Measurements from ENCODE around the gene PIK3R2. TPM values are rescaled to one million over a fixed set of nuclear protein-coding genes. Genes with fewer than 3 reads are reported as not detected.

PIK3R2 gene
- total RNA-seq, 1 donor from 2014 or later = 94.7 TPM

DNA sequence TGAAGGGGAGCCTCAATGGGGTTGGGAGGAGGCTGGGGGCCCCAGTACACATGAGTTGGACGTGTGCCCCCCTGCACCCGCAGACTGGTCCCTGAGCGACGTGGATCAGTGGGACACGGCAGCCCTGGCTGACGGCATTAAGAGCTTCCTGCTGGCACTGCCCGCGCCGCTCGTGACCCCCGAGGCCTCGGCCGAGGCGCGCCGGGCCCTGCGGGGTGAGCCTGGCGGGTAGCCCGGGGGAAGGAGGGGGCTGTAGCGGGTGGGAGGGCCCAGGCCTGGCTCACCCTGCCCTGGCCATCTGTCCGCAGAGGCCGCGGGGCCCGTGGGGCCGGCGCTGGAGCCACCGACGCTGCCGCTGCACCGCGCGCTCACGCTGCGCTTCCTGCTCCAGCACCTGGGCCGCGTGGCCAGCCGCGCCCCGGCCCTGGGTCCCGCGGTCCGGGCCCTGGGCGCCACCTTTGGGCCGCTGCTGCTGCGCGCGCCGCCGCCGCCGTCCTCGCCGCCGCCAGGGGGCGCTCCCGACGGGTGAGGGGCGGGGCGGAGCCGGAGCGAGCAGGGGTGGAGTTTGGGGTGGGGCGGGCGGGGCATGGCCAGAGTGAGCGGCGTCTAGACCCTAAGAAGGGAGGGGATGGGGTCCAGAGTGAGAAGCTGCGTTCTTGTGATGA, 8.1 kb downstream of the PIK3R2 start:
- peaks cover 24% of the 10 kb centered on the region for H3K36me3 Mint-ChIP-seq
- peak; percentile 68 for TF ChIP-seq CTCF (IDR thresholded peaks at IDR 0.05; ENCODE audit: unreplicated experiment)
- H3K27ac Mint-ChIP-seq = no peak overlapping the region
- H3K4me3 Mint-ChIP-seq = peak overlapping the region; percentile 51
- no peaks in the 10 kb centered on the region for H3K9me3 Mint-ChIP-seq
- DNase-seq (ENCODE audit: low spot score in 2 of 2, unreplicated experiment in 2 of 2) = peak; percentile 68 to 84
- peaks cover 28% of the 10 kb centered on the region for H3K4me1 Mint-ChIP-seq
- no peaks in the 10 kb centered on the region for H3K27me3 Mint-ChIP-seq (ENCODE audit: low read depth)

GRCh38 chr19:18161636-18162002, 8.7 kb downstream of the PIK3R2 start:
- Mint-ChIP-seq H3K4me1 (peaks cover 23% of the 10 kb centered on the region), H3K4me3 (peak overlapping the region; percentile 15), H3K36me3 (peaks cover 24% of the 10 kb centered on the region), H3K9me3 (no peaks in the 10 kb centered on the region), H3K27ac (no peak overlapping the region), H3K27me3 (ENCODE audit: low read depth) (no peaks in the 10 kb centered on the region)
- no peak for DNase-seq (ENCODE audit: low spot score in 2 of 2, unreplicated experiment in 2 of 2)
- TF ChIP-seq CTCF (IDR thresholded peaks at IDR 0.05; ENCODE audit: unreplicated experiment) = peak; percentile 16

- H3K4me3 Mint-ChIP-seq = no peak overlapping the region
- no peak for TF ChIP-seq CTCF (IDR thresholded peaks at IDR 0.05; ENCODE audit: unreplicated experiment)
- peaks cover 8% of the 10 kb centered on the region for H3K4me1 Mint-ChIP-seq
- H3K27me3 Mint-ChIP-seq (ENCODE audit: low read depth) = no peaks in the 10 kb centered on the region
- no peaks in the 10 kb centered on the region for H3K9me3 Mint-ChIP-seq
- DNase-seq (ENCODE audit: low spot score in 2 of 2, unreplicated experiment in 2 of 2) = no peak
- peaks cover 30% of the 10 kb centered on the region for H3K36me3 Mint-ChIP-seq
- H3K27ac Mint-ChIP-seq = no peak overlapping the region
Measured at GRCh38 chr19:18164072-18164471, 11.1 kb downstream of the PIK3R2 start.

- H3K36me3 Mint-ChIP-seq = peaks cover 37% of the 10 kb centered on the region
- no peaks in the 10 kb centered on the region for H3K9me3 Mint-ChIP-seq
- no peaks in the 10 kb centered on the region for H3K27me3 Mint-ChIP-seq (ENCODE audit: low read depth)
- peaks cover 5% of the 10 kb centered on the region for H3K4me1 Mint-ChIP-seq
- no peak for TF ChIP-seq CTCF (IDR thresholded peaks at IDR 0.05; ENCODE audit: unreplicated experiment)
- H3K4me3 Mint-ChIP-seq = no peak overlapping the region
- DNase-seq (ENCODE audit: low spot score in 2 of 2, unreplicated experiment in 2 of 2) = no peak
- no peak overlapping the region for H3K27ac Mint-ChIP-seq
Measured at GRCh38 chr19:18165794-18166544, 13.0 kb downstream of the PIK3R2 start.

GRCh38 chr19:18167011-18167410, 14.0 kb downstream of the PIK3R2 start:
- H3K27ac Mint-ChIP-seq = no peak overlapping the region
- no peaks in the 10 kb centered on the region for H3K9me3 Mint-ChIP-seq
- H3K36me3 Mint-ChIP-seq = peaks cover 43% of the 10 kb centered on the region
- H3K4me1 Mint-ChIP-seq = no peaks in the 10 kb centered on the region
- H3K27me3 Mint-ChIP-seq (ENCODE audit: low read depth) = no peaks in the 10 kb centered on the region
- no peak for DNase-seq (ENCODE audit: low spot score in 2 of 2, unreplicated experiment in 2 of 2)
- TF ChIP-seq CTCF (IDR thresholded peaks at IDR 0.05; ENCODE audit: unreplicated experiment) = no peak
- H3K4me3 Mint-ChIP-seq = no peak overlapping the region

Measured in mesothelial cell of epicardium (in vitro differentiated cells).